Esophagus squamous epithelium (tissue), 4 donors: Measurements from ENCODE around the gene TRPT1.

Source experiments
- POLR2A ChIP-seq, 4 donors: fragments of 450-650 bp; IDR thresholded peaks; one replicate each; pipeline ENCODE4 v1.6.1; 2017; ENCODE audit warnings: antibody characterized with exemption in 4 of 4, mild to moderate bottlenecking in 4 of 4, moderate library complexity in 3 of 4
- TF ChIP-seq, protein P1 (sequence below), 6 experiments: fragments of 450-650 bp in 4 of 6; fragments of 200-600 bp in 2 of 6; sonication (generic) in 2 of 6; IDR thresholded peaks; one replicate each; pipeline ENCODE4 v1.5.1; 2016 to 2019; ENCODE audit warnings: antibody characterized with exemption in 6 of 6, mild to moderate bottlenecking in 4 of 6, moderate library complexity in 4 of 6

DNA sequence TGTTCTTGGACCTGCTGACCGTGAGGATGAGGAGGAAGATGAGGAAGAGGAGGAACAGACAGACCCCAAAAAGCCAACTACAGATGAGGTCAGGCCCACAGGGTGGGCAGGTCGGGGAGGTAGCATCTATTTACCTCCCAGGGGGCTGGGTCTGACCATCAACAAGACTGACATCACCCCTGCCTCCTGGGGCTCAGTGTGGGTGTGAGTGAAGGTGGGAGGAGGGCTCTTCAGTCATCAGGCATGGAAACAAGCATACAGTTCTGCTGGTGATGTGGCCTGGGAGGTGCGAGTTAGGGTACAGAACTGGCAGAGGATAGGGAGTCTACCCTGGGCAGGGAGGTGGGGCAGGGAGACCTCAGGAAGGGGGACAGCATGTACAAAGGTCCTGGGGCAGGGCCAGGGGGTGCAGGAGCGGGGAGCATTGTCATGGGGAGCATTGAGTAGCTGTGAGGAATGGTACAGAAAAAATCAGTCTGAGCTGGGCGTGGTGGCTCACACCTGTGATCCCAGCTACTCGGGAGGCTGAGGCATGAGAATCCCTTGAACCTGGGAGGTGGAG is 34.2 kb upstream of the TRPT1 start:
- no peak for TF ChIP-seq POLR2A (IDR thresholded peaks at IDR 0.05)
- TF ChIP-seq, protein P1, sequence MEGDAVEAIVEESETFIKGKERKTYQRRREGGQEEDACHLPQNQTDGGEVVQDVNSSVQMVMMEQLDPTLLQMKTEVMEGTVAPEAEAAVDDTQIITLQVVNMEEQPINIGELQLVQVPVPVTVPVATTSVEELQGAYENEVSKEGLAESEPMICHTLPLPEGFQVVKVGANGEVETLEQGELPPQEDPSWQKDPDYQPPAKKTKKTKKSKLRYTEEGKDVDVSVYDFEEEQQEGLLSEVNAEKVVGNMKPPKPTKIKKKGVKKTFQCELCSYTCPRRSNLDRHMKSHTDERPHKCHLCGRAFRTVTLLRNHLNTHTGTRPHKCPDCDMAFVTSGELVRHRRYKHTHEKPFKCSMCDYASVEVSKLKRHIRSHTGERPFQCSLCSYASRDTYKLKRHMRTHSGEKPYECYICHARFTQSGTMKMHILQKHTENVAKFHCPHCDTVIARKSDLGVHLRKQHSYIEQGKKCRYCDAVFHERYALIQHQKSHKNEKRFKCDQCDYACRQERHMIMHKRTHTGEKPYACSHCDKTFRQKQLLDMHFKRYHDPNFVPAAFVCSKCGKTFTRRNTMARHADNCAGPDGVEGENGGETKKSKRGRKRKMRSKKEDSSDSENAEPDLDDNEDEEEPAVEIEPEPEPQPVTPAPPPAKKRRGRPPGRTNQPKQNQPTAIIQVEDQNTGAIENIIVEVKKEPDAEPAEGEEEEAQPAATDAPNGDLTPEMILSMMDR (IDR thresholded peaks at IDR 0.05), result no peak
